HCT116 (cell line): ENCODE results near the gene ZSWIM6. TPM values are rescaled to one million over a fixed set of nuclear protein-coding genes. Genes with fewer than 3 reads are reported as not detected.

Experiments
- ATAC-seq: fragments of 200-7000 bp; cut with Tn5 transposase; 2 replicates; pipeline ENCODE4 v1.9.1; 2020; ENCODE audit warnings: mild to moderate bottlenecking, moderate library complexity
- BruUV-seq: library from RNA; stranded (reverse); fragments of 400-500 nt; replicated peaks from 2 replicates; lab custom pipeline; 2021; lab: Mats Ljungman, UMichigan
- CTCF ChIA-PET: fragments of 300-600 bp; sonication (Branson Sonifier 250); formaldehyde crosslinking; loops from one replicate; lab custom pipeline; 2021; ENCODE audit warnings: antibody characterized with exemption; lab: Charles Lee
- POLR2A ChIA-PET: fragments of 300-600, 350-600 bp; sonication (Branson Sonifier 250); formaldehyde crosslinking; loops from one replicate; lab custom pipeline; 2021; ENCODE audit warnings: antibody characterized with exemption; lab: Charles Lee
- RAD21 ChIA-PET, 2 experiments: fragments of 300-600 bp; sonication (Branson Sonifier 250); formaldehyde crosslinking; loops; one replicate each; lab custom pipeline; 2023; ENCODE audit warnings: low total read pairs in 2 of 2; ENCODE audit not compliant: uncharacterized antibody in 2 of 2, unreplicated experiment in 2 of 2, low non-redundant PET in 1 of 2; lab: Charles Lee
- DNase-seq: peaks from one replicate; pipeline ENCODE4 v3.0.0-alpha.2; 2010; ENCODE audit warnings: low read depth, low spot score
- H2AFZ ChIP-seq: fragments of 200-600 bp; shearing (Covaris generic), sonication (generic); 2 replicates; pipeline ENCODE4 v1.6.1; 2017; ENCODE audit warnings: low read depth, mixed run types, mixed read lengths, antibody characterized with exemption, low read length; ENCODE audit not compliant: poor library complexity, severe bottlenecking
- H3K27ac ChIP-seq: 2 replicates; pipeline ENCODE4 v1.5.1; 2012; ENCODE audit warnings: low read depth, low read length
- H3K27me3 ChIP-seq: fragments of 200-600 bp; sonication (generic); 2 replicates; pipeline ENCODE4 v1.6.1; 2016; ENCODE audit warnings: mixed run types, low read length, mixed read lengths; ENCODE audit not compliant: insufficient read depth
- H3K36me3 ChIP-seq, 2 experiments: fragments of 200-500 bp in 1 of 2; fragments of 200-600 bp in 1 of 2; sonication (Bioruptor generic) in 1 of 2; sonication (generic) in 1 of 2; 2 replicates each; pipeline versions ENCODE4 v1.5.1 to v1.6.1; 2014 to 2016; ENCODE audit warnings: low read length in 2 of 2, inconsistent platforms in 1 of 2, mixed read lengths in 1 of 2, mixed run types in 1 of 2; ENCODE audit not compliant: insufficient read depth in 2 of 2, control insufficient read depth in 1 of 2
- H3K4me1 ChIP-seq, 2 experiments: fragments of 200-600 bp in 1 of 2; sonication (generic) in 1 of 2; 2 replicates each; pipeline versions ENCODE4 v1.5.1 to v1.6.1; 2012 to 2017; ENCODE audit warnings: low read length in 2 of 2, inconsistent platforms in 1 of 2, mild to moderate bottlenecking in 1 of 2, mixed read lengths in 1 of 2, mixed run types in 1 of 2, moderate library complexity in 1 of 2; ENCODE audit not compliant: insufficient read depth in 2 of 2, control insufficient read depth in 1 of 2
- H3K4me2 ChIP-seq: fragments of 200-600 bp; sonication (generic); 2 replicates; pipeline ENCODE4 v1.6.1; 2017; ENCODE audit warnings: mixed run types, low read length, mixed read lengths
- H3K4me3 ChIP-seq, 2 experiments: fragments of 200-600 bp in 1 of 2; sonication (generic) in 1 of 2; replicated peaks in 1 of 2; 2 replicates each; pipeline ENCODE4 v1.5.1; 2011 to 2016; ENCODE audit warnings: low read length in 2 of 2, control low read depth in 1 of 2, low read depth in 1 of 2, mild to moderate bottlenecking in 1 of 2, mixed read lengths in 1 of 2, mixed run types in 1 of 2
- H3K79me2 ChIP-seq: fragments of 200-600 bp; sonication (generic); 2 replicates; pipeline ENCODE4 v1.6.1; 2017; ENCODE audit warnings: mild to moderate bottlenecking, mixed run types, low read length, moderate library complexity, mixed read lengths; ENCODE audit not compliant: insufficient read depth
- H3K9ac ChIP-seq: fragments of 200-600 bp; sonication (generic); 2 replicates; pipeline ENCODE4 v1.6.1; 2016; ENCODE audit warnings: low read length, mixed read lengths
- H3K9me2 ChIP-seq: fragments of 200-600 bp; sonication (generic), shearing (Covaris generic); 2 replicates; pipeline ENCODE4 v1.6.1; 2017; ENCODE audit warnings: mixed run types, mild to moderate bottlenecking, moderate library complexity; ENCODE audit not compliant: insufficient read depth
- H3K9me3 ChIP-seq, 2 experiments: fragments of 200-500 bp in 1 of 2; fragments of 200-600 bp in 1 of 2; sonication (Bioruptor generic) in 1 of 2; sonication (generic) in 1 of 2; 2 replicates each; pipeline ENCODE4 v1.6.1; 2014 to 2017; ENCODE audit warnings: low read length in 2 of 2, mixed read lengths in 2 of 2, inconsistent platforms in 1 of 2, low read depth in 1 of 2, mild to moderate bottlenecking in 1 of 2, mixed run types in 1 of 2, moderate library complexity in 1 of 2; ENCODE audit not compliant: control insufficient read depth in 1 of 2, insufficient read depth in 1 of 2
- H4K20me1 ChIP-seq: fragments of 200-600 bp; sonication (generic), shearing (Covaris generic); 2 replicates; pipeline ENCODE4 v1.6.1; 2017; ENCODE audit warnings: mixed run types, mild to moderate bottlenecking, moderate library complexity; ENCODE audit not compliant: insufficient read depth
- CBX3 ChIP-seq: IDR thresholded peaks from 2 replicates; pipeline ENCODE4 v1.6.1; 2012; ENCODE audit warnings: low read depth
- CEBPB ChIP-seq: IDR thresholded peaks from 2 replicates; pipeline ENCODE4 v1.6.1; 2012; ENCODE audit warnings: low read depth
- EGR1 ChIP-seq: IDR thresholded peaks from 2 replicates; pipeline ENCODE4 v1.6.1; 2012; ENCODE audit warnings: low read depth
- ELF1 ChIP-seq: IDR thresholded peaks from 2 replicates; pipeline ENCODE4 v1.6.1; 2012; ENCODE audit warnings: low read depth, borderline replicate concordance
- FOSL1 ChIP-seq: IDR thresholded peaks from 2 replicates; pipeline ENCODE4 v1.6.1; 2012; ENCODE audit warnings: low read depth
- POLR2A ChIP-seq: IDR thresholded peaks from 2 replicates; pipeline ENCODE4 v1.7.0; 2011; ENCODE audit warnings: borderline replicate concordance; ENCODE audit not compliant: insufficient read depth, insufficient read length; ENCODE audit errors: extremely low read depth
- POLR2AphosphoS5 ChIP-seq: IDR thresholded peaks from 2 replicates; pipeline ENCODE4 v1.6.1; 2011; ENCODE audit warnings: mild to moderate bottlenecking, low read depth, low read length, moderate library complexity
- RAD21 ChIP-seq: IDR thresholded peaks from 2 replicates; pipeline ENCODE4 v1.6.1; 2012; ENCODE audit warnings: low read depth, mild to moderate bottlenecking
- REST ChIP-seq: IDR thresholded peaks from 2 replicates; pipeline ENCODE4 v1.6.1; 2012; ENCODE audit warnings: low read depth
- SIN3A ChIP-seq: IDR thresholded peaks from 2 replicates; pipeline ENCODE4 v1.6.1; 2012; ENCODE audit warnings: low read depth
- SP1 ChIP-seq: IDR thresholded peaks from 2 replicates; pipeline ENCODE4 v1.6.1; 2012; ENCODE audit warnings: low read depth
- YY1 ChIP-seq: IDR thresholded peaks from 2 replicates; pipeline ENCODE4 v1.6.1; 2011; ENCODE audit warnings: low read length, low read depth, moderate library complexity, mild to moderate bottlenecking; ENCODE audit not compliant: insufficient replicate concordance; ENCODE audit errors: extremely low read depth
- ZFX ChIP-seq: fragments of 450-650 bp; IDR thresholded peaks from 2 replicates; pipeline ENCODE4 v1.6.1; 2017
- ZNF274 ChIP-seq: fragments of 200-500 bp; sonication (Bioruptor generic); IDR thresholded peaks from 2 replicates; pipeline ENCODE4 v1.6.1; 2014; ENCODE audit warnings: mild to moderate bottlenecking, low read depth, low read length, inconsistent platforms
- intact Hi-C: fragments of 100-400 bp; cut with micrococcal nuclease; formaldehyde crosslinking; loops from 2 replicates; pipeline ENCODE4 v1.10.0; 2022
- total RNA-seq: library from RNA; stranded (reverse); gene quantifications from one replicate; pipeline ENCODE4 v1.2.1, GENCODE V29; 2021; ENCODE audit not compliant: unreplicated experiment
- TF ChIP-seq, protein P1 (sequence below): IDR thresholded peaks from 2 replicates; pipeline ENCODE4 v1.6.1; 2011; ENCODE audit warnings: mild to moderate bottlenecking, low read length, moderate library complexity; ENCODE audit not compliant: insufficient replicate concordance; ENCODE audit errors: extremely low read depth
- TF ChIP-seq, protein P2 (sequence below): IDR thresholded peaks from 2 replicates; pipeline ENCODE4 v1.6.1; 2012
- TF ChIP-seq, protein P3 (sequence below): IDR thresholded peaks from 2 replicates; pipeline ENCODE4 v1.6.1; 2012

Gene ZSWIM6
- total RNA-seq, 1 experiment from 2014 or later: 7.4 TPM

GRCh38 chr5:61447780-61448495 lies 115.9 kb downstream of the ZSWIM6 start (continued):
- TF ChIP-seq, protein P1, sequence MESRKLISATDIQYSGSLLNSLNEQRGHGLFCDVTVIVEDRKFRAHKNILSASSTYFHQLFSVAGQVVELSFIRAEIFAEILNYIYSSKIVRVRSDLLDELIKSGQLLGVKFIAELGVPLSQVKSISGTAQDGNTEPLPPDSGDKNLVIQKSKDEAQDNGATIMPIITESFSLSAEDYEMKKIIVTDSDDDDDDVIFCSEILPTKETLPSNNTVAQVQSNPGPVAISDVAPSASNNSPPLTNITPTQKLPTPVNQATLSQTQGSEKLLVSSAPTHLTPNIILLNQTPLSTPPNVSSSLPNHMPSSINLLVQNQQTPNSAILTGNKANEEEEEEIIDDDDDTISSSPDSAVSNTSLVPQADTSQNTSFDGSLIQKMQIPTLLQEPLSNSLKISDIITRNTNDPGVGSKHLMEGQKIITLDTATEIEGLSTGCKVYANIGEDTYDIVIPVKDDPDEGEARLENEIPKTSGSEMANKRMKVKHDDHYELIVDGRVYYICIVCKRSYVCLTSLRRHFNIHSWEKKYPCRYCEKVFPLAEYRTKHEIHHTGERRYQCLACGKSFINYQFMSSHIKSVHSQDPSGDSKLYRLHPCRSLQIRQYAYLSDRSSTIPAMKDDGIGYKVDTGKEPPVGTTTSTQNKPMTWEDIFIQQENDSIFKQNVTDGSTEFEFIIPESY: no peak
- TF ChIP-seq, protein P2, sequence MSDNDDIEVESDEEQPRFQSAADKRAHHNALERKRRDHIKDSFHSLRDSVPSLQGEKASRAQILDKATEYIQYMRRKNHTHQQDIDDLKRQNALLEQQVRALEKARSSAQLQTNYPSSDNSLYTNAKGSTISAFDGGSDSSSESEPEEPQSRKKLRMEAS: no peak
- TF ChIP-seq ZNF274: no peak
- no peak for TF ChIP-seq POLR2AphosphoS5
- no peak for TF ChIP-seq YY1
- TF ChIP-seq POLR2A: no peak
- no peak for TF ChIP-seq ELF1
- TF ChIP-seq, protein P3, sequence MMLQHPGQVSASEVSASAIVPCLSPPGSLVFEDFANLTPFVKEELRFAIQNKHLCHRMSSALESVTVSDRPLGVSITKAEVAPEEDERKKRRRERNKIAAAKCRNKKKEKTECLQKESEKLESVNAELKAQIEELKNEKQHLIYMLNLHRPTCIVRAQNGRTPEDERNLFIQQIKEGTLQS: no peak
- TF ChIP-seq, all 23 proteins: peak for 0

DNA sequence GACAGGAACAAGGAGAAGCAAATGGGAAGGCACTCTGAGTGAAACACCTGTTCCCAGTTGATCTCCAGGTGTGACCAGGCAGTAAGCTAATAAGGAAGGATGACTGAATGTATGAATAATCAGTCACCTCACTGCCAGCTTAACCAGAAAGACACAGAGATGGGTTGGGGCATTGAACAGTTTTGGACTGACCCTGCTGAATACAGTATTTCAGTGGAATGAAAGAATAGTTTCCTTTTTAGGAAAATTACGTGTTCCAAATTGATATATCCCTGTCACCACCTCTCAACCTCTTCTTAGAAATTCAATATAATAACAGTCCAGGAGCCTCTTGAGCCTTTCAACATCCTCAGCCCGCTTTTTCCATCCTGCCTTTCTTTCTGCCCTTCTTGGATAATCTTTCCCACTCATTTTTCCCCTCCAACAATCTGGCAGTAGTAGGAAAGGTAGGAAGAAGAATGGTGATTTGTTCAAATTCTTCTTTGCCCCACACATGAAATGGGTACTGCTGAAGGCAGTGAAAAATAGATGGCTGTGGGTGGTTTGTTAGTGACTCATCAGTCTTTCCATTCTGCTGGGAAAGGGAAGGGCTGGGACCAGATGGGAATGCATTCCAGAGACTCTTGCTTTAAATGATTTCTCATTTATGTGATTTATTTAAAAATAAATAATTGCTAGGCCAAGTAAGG lies 117.9 kb downstream of the ZSWIM6 start:
- ATAC-seq (peak; percentile 93), DNase-seq (peak; percentile 73)
- no TSS peak for BruUV-seq
- TF ChIP-seq RAD21 (no peak), ELF1 (no peak), SIN3A (peak; percentile 65; the same call in 1 of the 2 replicates), YY1 (no peak), REST (no peak), SP1 (peak; percentile 67), CEBPB (0 out of 2 replicates have a peak, but pooled peaks have one; percentile 14), CBX3 (no peak; the same call in none of the 2 replicates), ZFX (no peak), FOSL1 (peak; percentile 90), EGR1 (peak; percentile 73)
- TF ChIP-seq, protein P3: peak; percentile 42; the same call in 1 of the 2 replicates

More for the DNA sequence above, 117.9 kb downstream of the ZSWIM6 start:
- H3K27me3 ChIP-seq: no peaks in the 10 kb centered on the region
- peak overlapping the region; percentile 82 for H3K27ac ChIP-seq
- H3K4me1 ChIP-seq: peaks cover 31 to 32% of the 10 kb centered on the region in 2 experiments
- H3K9me3 ChIP-seq: 0 out of 4 replicates have a peak, but pooled peaks cover 0 to 4% of the 10 kb centered on the region in 2 experiments
- no peaks in the 10 kb centered on the region for H3K36me3 ChIP-seq
- peak overlapping the region in 1 of 2 experiments; percentile 37; a peak in 2 of 4 replicates for H3K4me3 ChIP-seq
- H2AFZ ChIP-seq: no peak overlapping the region
- intact Hi-C loops: no loop called here
- H3K4me2 ChIP-seq: peak overlapping the region; percentile 73
- POLR2A ChIA-PET: no interaction called here
- peak overlapping the region; percentile 39 for H3K9ac ChIP-seq
- RAD21 ChIA-PET: no interaction called here
- H3K79me2 ChIP-seq: peaks cover 28% of the 10 kb centered on the region
- no peaks in the 10 kb centered on the region for H4K20me1 ChIP-seq
- H3K9me2 ChIP-seq: no peaks in the 10 kb centered on the region
- CTCF ChIA-PET: interaction anchor here (1.5 kb wide), 1 partner anchor 18 kb away, joined by 3 read pairs; no protein-coding TSS in a partner anchor
